ENCODE results near the gene MAP7D1. TPM values are rescaled to one million over a fixed set of nuclear protein-coding genes. Genes with fewer than 3 reads are reported as not detected.

Gene MAP7D1
- total and polyA plus RNA-seq, 2 experiments from 2014 or later, result 35.8 to 224 TPM

DNA sequence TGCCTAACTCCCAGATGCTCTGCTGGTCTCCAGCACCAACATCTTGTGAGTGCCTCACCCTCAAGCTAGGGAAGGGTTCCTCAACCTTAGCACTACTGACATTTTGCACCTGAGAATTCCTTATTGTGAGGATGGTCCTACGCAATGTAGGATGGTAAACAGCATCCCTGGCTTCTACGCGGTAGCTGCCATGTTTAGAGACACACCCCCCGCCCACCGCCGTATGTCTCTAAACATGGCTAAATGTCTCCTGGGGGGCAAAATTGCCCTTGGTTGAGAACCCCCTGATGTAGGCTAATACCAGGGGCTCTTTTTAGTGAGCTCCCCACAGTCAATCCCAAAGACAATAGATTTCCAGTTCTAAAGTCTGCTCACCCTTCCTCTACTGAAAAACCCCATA, 2.5 kb upstream of the MAP7D1 start:
- in situ Hi-C loops (cut with MboI), result no loop called here
- peaks cover 42% of the 10 kb centered on the region for H3K79me2 ChIP-seq (ENCODE audit: insufficient read depth)
- H3K9me3 ChIP-seq (ENCODE audit: low read depth), result no peaks in the 10 kb centered on the region
- TF ChIP-seq EZH2phosphoT487 (IDR thresholded peaks at IDR 0.05; ENCODE audit: insufficient read depth, low read depth), result no peak
- TF ChIP-seq EZH2 (IDR thresholded peaks at IDR 0.05; ENCODE audit: insufficient read depth, poor library complexity, severe bottlenecking), result no peak
- H3K9me2 ChIP-seq (ENCODE audit: insufficient read depth), result no peaks in the 10 kb centered on the region
- no peak for DNase-seq
- no peak overlapping the region for H2AFZ ChIP-seq
- no peak overlapping the region for H3K9ac ChIP-seq
- H4K20me1 ChIP-seq (ENCODE audit: insufficient read depth), result no peaks in the 10 kb centered on the region
- H3K4me3 ChIP-seq, result no peak overlapping the region
- no peaks in the 10 kb centered on the region for H3K36me3 ChIP-seq (ENCODE audit: low read depth)
- peaks cover 20% of the 10 kb centered on the region for H3F3A ChIP-seq (ENCODE audit: insufficient read depth)
- no peak overlapping the region for H3K4me2 ChIP-seq (ENCODE audit: unreplicated experiment)
- WGBS, 2 experiments (ENCODE audit: low coverage in 1 of 2, low lambda C conversion rate in 2 of 2, missing lambda C conversion rate in 2 of 2), result 97 to 98% methylated on average over 6 of the region's 6 CpGs
- no peaks in the 10 kb centered on the region for H3K27me3 ChIP-seq (replicated peaks; ENCODE audit: insufficient read depth)
- peaks cover 39% of the 10 kb centered on the region for H3K4me1 ChIP-seq (ENCODE audit: insufficient read depth)
- no peak overlapping the region for H3K27ac ChIP-seq

DNA sequence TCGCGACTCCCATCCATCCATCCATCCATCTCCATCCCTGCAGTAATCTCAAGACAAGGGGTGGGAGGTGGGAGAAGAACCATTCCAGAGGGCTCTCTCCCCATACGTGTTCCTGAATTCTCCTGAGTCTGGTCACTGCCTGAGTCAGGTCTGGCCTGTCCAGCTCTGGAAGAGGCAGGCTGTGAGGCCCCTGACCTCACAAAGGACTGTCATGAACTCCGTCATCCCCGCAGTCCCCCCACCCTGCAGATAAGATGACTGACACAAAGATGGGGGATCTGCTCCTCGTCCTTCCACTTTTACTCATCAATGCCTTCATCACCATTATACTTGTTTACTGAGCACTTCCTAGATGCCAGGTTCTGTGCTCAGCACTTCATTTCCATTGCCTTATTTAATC, 1.6 kb upstream of the MAP7D1 start:
- peaks cover 45% of the 10 kb centered on the region for H3K4me1 ChIP-seq (ENCODE audit: insufficient read depth)
- H3K9ac ChIP-seq, result no peak overlapping the region
- no peak overlapping the region for H3K27ac ChIP-seq
- H3K9me3 ChIP-seq (ENCODE audit: low read depth), result no peaks in the 10 kb centered on the region
- H3K4me2 ChIP-seq (ENCODE audit: unreplicated experiment), result no peak overlapping the region
- no peaks in the 10 kb centered on the region for H3K9me2 ChIP-seq (ENCODE audit: insufficient read depth)
- no peaks in the 10 kb centered on the region for H4K20me1 ChIP-seq (ENCODE audit: insufficient read depth)
- in situ Hi-C loops (cut with MboI), result no loop called here
- H3K79me2 ChIP-seq (ENCODE audit: insufficient read depth), result peaks cover 44% of the 10 kb centered on the region
- TF ChIP-seq EZH2phosphoT487 (IDR thresholded peaks at IDR 0.05; ENCODE audit: insufficient read depth, low read depth) (no peak), EZH2 (IDR thresholded peaks at IDR 0.05; ENCODE audit: insufficient read depth, poor library complexity, severe bottlenecking) (no peak)
- no peaks in the 10 kb centered on the region for H3K36me3 ChIP-seq (ENCODE audit: low read depth)
- no peak for DNase-seq
- H3F3A ChIP-seq (ENCODE audit: insufficient read depth), result peaks cover 20% of the 10 kb centered on the region
- H3K4me3 ChIP-seq, result no peak overlapping the region
- no peaks in the 10 kb centered on the region for H3K27me3 ChIP-seq (replicated peaks; ENCODE audit: insufficient read depth)
- no peak overlapping the region for H2AFZ ChIP-seq
- WGBS, 2 experiments (ENCODE audit: low coverage in 1 of 2, low lambda C conversion rate in 2 of 2, missing lambda C conversion rate in 2 of 2), result 97 to 98% methylated on average over 6 of the region's 6 CpGs

DNA sequence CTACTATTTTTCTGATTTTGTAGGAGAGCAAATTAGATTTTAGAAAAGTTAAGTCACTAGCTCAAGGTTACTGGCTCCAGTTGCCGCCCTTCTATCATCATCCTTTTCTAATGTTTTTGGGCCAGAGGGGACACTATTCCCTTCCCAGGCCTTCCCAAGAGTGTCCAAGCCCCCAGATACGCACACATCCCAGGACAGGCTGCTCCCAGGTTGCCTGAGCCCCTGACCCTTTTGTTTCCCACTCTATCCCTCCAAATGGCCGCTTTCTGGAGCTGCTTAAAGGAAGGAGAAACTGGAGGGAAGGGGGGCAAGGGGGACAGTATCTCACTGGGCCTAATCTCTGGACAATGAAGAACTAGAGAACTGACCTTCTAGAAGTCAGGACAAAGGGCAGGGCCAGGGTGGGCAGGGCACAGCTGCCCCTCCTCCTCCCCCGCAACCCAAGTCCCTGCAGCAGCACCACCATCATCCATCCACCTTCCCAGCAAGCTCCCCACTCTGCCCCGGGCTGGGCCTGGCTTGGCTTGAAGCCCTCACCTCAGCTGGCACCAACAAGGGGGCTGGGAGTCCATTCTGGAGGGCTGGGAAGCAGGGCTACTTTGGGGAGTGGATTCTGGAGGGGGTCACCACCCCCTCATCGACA, 1.1 kb upstream of the MAP7D1 start:
- Histone ChIP-seq H3F3A (ENCODE audit: insufficient read depth) (peaks cover 18% of the 10 kb centered on the region), H4K20me1 (ENCODE audit: insufficient read depth) (no peaks in the 10 kb centered on the region), H3K4me3 (peak overlapping the region; percentile 93), H3K4me2 (ENCODE audit: unreplicated experiment) (peak overlapping the region; percentile 95), H3K27me3 (replicated peaks; ENCODE audit: insufficient read depth) (no peaks in the 10 kb centered on the region), H2AFZ (peak overlapping the region; percentile 33), H3K9me3 (ENCODE audit: low read depth) (no peaks in the 10 kb centered on the region), H3K36me3 (ENCODE audit: low read depth) (no peaks in the 10 kb centered on the region), H3K9ac (peak overlapping the region; percentile 100), H3K27ac (peak overlapping the region; percentile 89), H3K4me1 (ENCODE audit: insufficient read depth) (peaks cover 49% of the 10 kb centered on the region), H3K79me2 (ENCODE audit: insufficient read depth) (peaks cover 49% of the 10 kb centered on the region), H3K9me2 (ENCODE audit: insufficient read depth) (no peaks in the 10 kb centered on the region)
- DNase-seq, result peak; percentile 43
- 48 to 60% methylated on average over 5 to 6 of the region's 6 CpGs for WGBS, 2 experiments (ENCODE audit: low coverage in 1 of 2, low lambda C conversion rate in 2 of 2, missing lambda C conversion rate in 2 of 2)
- in situ Hi-C loops (cut with MboI), result no loop called here
- no peak for TF ChIP-seq EZH2 (IDR thresholded peaks at IDR 0.05; ENCODE audit: insufficient read depth, poor library complexity, severe bottlenecking)
- TF ChIP-seq EZH2phosphoT487 (IDR thresholded peaks at IDR 0.05; ENCODE audit: insufficient read depth, low read depth), result no peak

DNA sequence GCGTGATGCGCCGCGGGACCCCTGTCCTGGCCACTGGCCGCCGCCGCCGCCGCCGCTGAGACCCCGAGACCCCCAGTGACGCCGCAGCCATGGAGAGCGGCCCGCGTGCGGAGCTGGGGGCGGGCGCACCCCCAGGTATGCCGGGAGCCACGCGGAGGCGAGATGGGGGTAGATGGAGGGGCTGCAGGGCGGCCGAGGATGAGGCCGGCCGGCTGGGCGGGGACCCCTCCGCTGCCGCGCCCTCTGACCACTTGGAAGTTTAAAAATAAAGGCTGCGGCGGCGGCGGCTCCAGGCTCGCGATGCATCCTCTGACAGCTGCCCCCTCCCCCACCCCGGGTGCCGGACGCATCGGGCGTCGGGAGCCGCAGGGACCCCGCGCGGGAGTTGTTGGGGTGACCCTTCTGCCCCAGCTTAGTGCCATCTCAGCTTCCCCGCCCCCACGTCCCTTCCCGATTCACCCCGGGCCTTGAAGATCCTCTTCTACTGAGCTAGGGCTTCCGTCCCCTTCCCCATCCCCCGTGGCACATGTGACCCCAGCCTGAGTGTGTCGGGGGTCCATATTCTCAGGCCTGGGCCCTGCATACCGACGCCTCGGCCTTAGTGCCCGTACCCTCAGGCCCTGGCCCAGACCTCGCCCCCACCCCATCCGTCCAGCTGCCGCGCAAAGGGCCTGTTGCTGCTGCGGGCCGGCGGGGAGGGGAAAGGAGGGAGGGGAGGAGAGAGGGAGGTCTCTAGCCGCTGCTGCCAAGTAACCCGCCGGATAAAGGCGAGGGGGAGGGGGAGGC, 562 bp downstream of the MAP7D1 start:
- Histone ChIP-seq H3K27ac (peak overlapping the region; percentile 89), H4K20me1 (ENCODE audit: insufficient read depth) (peaks cover 4% of the 10 kb centered on the region), H3K4me2 (ENCODE audit: unreplicated experiment) (peak overlapping the region; percentile 76), H3K79me2 (ENCODE audit: insufficient read depth) (peaks cover 66% of the 10 kb centered on the region), H3K4me1 (ENCODE audit: insufficient read depth) (peaks cover 48% of the 10 kb centered on the region), H2AFZ (peak overlapping the region; percentile 42; the same call in 1 of the 2 replicates), H3K27me3 (replicated peaks; ENCODE audit: insufficient read depth) (no peaks in the 10 kb centered on the region), H3K36me3 (ENCODE audit: low read depth) (no peaks in the 10 kb centered on the region), H3K9ac (peak overlapping the region; percentile 100), H3F3A (ENCODE audit: insufficient read depth) (peaks cover 23% of the 10 kb centered on the region), H3K9me2 (ENCODE audit: insufficient read depth) (no peaks in the 10 kb centered on the region), H3K9me3 (ENCODE audit: low read depth) (no peaks in the 10 kb centered on the region), H3K4me3 (peak overlapping the region; percentile 93)
- in situ Hi-C loops (cut with MboI), result no loop called here
- peak; percentile 76 for DNase-seq
- TF ChIP-seq EZH2phosphoT487 (IDR thresholded peaks at IDR 0.05; ENCODE audit: insufficient read depth, low read depth) (no peak), EZH2 (IDR thresholded peaks at IDR 0.05; ENCODE audit: insufficient read depth, poor library complexity, severe bottlenecking) (no peak)
- 0 to 1% methylated on average over 20 to 67 of the region's 69 CpGs for WGBS, 2 experiments (ENCODE audit: low coverage in 1 of 2, low lambda C conversion rate in 2 of 2, missing lambda C conversion rate in 2 of 2)

Data from GM23248 (cell line).